Heart left ventricle (tissue), 16 donors: ENCODE results near the gene THOC6. TPM values are rescaled to one million over a fixed set of nuclear protein-coding genes. Genes with fewer than 3 reads are reported as not detected.

Experiments
- ATAC-seq, 4 donors: fragments of 200-7000 bp; cut with Tn5 transposase; one replicate each; pipeline ENCODE4 v1.9.1; 2020 to 2022; ENCODE audit warnings: moderate library complexity in 4 of 4, mild to moderate bottlenecking in 3 of 4, moderate number of reproducible peaks in 1 of 4
- DNase-seq, 5 donors: peaks; one replicate each; pipeline ENCODE4 v3.0.0-alpha.2; 2020
- H3K27ac ChIP-seq, 12 donors: fragments of 200-600 bp; sonication (generic) in 4 of 12; one replicate each; pipeline versions ENCODE4 v1.5.0 to v1.8.0; 2016 to 2022; ENCODE audit warnings: mild to moderate bottlenecking in 2 of 12
- H3K27me3 ChIP-seq, 9 donors: fragments of 200-600 bp; sonication (generic) in 2 of 9; one replicate each; pipeline versions ENCODE4 v1.5.1 to v1.8.0; 2016 to 2022; ENCODE audit warnings: mild to moderate bottlenecking in 3 of 9
- H3K36me3 ChIP-seq, 9 donors: fragments of 200-600 bp; sonication (generic) in 2 of 9; one replicate each; pipeline versions ENCODE4 v1.5.0 to v1.8.0; 2018 to 2022; ENCODE audit warnings: mild to moderate bottlenecking in 2 of 9
- H3K4me1 ChIP-seq, 12 donors: fragments of 200-600 bp; sonication (generic) in 4 of 12; one replicate each; pipeline versions ENCODE4 v1.5.0 to v1.8.0; 2016 to 2022; ENCODE audit warnings: mild to moderate bottlenecking in 3 of 12
- H3K4me3 ChIP-seq, 12 donors: fragments of 200-600 bp; sonication (generic) in 4 of 12; one replicate each; pipeline versions ENCODE4 v1.5.0 to v1.8.0; 2017 to 2022; ENCODE audit warnings: mild to moderate bottlenecking in 9 of 12, moderate library complexity in 4 of 12
- H3K9me3 ChIP-seq, 12 donors: fragments of 200-600 bp; sonication (generic) in 4 of 12; one replicate each; pipeline versions ENCODE4 v1.5.0 to v1.8.0; 2016 to 2022; ENCODE audit warnings: mild to moderate bottlenecking in 1 of 12
- POLR2A ChIP-seq, 2 donors: fragments of 450-650 bp; IDR thresholded peaks; one replicate each; pipeline ENCODE4 v1.6.1; 2017; ENCODE audit warnings: antibody characterized with exemption in 2 of 2, mild to moderate bottlenecking in 2 of 2, moderate library complexity in 2 of 2
- WGBS, 4 donors: extraction: QIAGEN DNeasy Blood & Tissue Kit in 2 of 4; methylation state at CpG; one replicate each; pipeline versions ENCODE4 v1.1.5 to v1.1.7; 2013 to 2018; 5-methylcytosine and 5-hydroxymethylcytosine counted together
- intact Hi-C, 10 donors: fragments of 100-400 bp; cut with DNase I; formaldehyde crosslinking; loops; one replicate each; pipeline versions ENCODE4 v1.11.1 to v1.14.2; 2022
- polyA plus RNA-seq, 2 donors: library from polyadenylated mRNA; stranded (reverse); fragments of 200-250 nt; gene quantifications; one replicate each; pipeline ENCODE4 v1.2.3, GENCODE V29; 2013
- total RNA-seq, 9 donors: library from RNA; depleted of rRNA in 2 of 9; stranded (reverse); fragments of >200 nt in 2 of 9; fragmentation: NEBNext Ultra II Directional in 3 of 9; extraction: Animal tissue kit (Norgen Biotek cat#: 25700) in 3 of 9; gene quantifications; one replicate each; pipeline versions ENCODE4 v1.1.0 to v1.2.4, GENCODE V29; 2016 to 2023
- TF ChIP-seq, protein P1 (sequence below), 12 donors: fragments of 200-600 bp; sonication (generic) in 4 of 12; IDR thresholded peaks; one replicate each; pipeline versions ENCODE4 v1.5.0 to v1.8.0; 2018 to 2022; ENCODE audit warnings: antibody characterized with exemption in 12 of 12, mild to moderate bottlenecking in 5 of 12
- donor health status: ischemic (EF 13 %, LVEDD 7.1; RV severe dilation, severe dysfunction).
- donor health status: healthy with polysubstance abuse.
- donor health status: DM: no; HTN: yes; CAD: no.
- donor health status: DM: no; HTN: no; CAD: no.
- donor health status: ischemic (EF 25% LVEDD 6.9; RV normal size, moderate dysfunction).
- donor health status: ischemic (EF 25% LVEDD 5.7; RV mildly dilated, moderate dysfunction).
- donor health status: healthy.
- donor health status: DM: yes; HTN: yes; CAD: no.
- donor health status: ischemic (EF 35%, LVEDD 5.7; RV mildly dilated, moderate dysfunction).
- donor health status: nonischemic (EF 11% LVEDD 7.7; RV severe dilation, severe dysfunction).
- donor health status: DM: yes; HTN: yes; CAD: no.
- donor health status: PGD.
- donor health status: ischemic (EF 29% LVEDD 5.4; RV normal size, mild dysfunction).
- donor health status: nonischemic (EF 23%, LVEDD 6.1; RV moderate dilation, normal function).

THOC6 gene
- total and polyA plus RNA-seq, 11 donors = 6.9 to 23.0 (median 10.3) TPM

GRCh38 chr16:2976201-2976600 is 47.6 kb upstream of the THOC6 start:
- peaks cover 0 to 12% (median 4%) of the 10 kb centered on the region in 9 donors for H3K27me3 ChIP-seq
- no peak for ATAC-seq

GRCh38 chr16:2976673-2977072 is 47.2 kb upstream of the THOC6 start:
- ATAC-seq (no peak), DNase-seq (no peak)
- TF ChIP-seq, protein P1, sequence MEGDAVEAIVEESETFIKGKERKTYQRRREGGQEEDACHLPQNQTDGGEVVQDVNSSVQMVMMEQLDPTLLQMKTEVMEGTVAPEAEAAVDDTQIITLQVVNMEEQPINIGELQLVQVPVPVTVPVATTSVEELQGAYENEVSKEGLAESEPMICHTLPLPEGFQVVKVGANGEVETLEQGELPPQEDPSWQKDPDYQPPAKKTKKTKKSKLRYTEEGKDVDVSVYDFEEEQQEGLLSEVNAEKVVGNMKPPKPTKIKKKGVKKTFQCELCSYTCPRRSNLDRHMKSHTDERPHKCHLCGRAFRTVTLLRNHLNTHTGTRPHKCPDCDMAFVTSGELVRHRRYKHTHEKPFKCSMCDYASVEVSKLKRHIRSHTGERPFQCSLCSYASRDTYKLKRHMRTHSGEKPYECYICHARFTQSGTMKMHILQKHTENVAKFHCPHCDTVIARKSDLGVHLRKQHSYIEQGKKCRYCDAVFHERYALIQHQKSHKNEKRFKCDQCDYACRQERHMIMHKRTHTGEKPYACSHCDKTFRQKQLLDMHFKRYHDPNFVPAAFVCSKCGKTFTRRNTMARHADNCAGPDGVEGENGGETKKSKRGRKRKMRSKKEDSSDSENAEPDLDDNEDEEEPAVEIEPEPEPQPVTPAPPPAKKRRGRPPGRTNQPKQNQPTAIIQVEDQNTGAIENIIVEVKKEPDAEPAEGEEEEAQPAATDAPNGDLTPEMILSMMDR (IDR thresholded peaks at IDR 0.05) = no peak
- no peak for TF ChIP-seq POLR2A (IDR thresholded peaks at IDR 0.05)
- H3K4me3 ChIP-seq = no peak overlapping the region
- H3K9me3 ChIP-seq = no peaks in the 10 kb centered on the region
- 91 to 98% (median 95%) methylated on average over 8 to 15 of the region's 15 CpGs for WGBS, 4 donors
- intact Hi-C loops = no loop called here
- H3K27me3 ChIP-seq = peaks cover 0 to 12% (median 4%) of the 10 kb centered on the region in 9 donors
- H3K27ac ChIP-seq = no peak overlapping the region
- H3K36me3 ChIP-seq = peaks cover 0 to 21% (median 0%) of the 10 kb centered on the region in 9 donors
- peaks cover 0 to 23% (median 12%) of the 10 kb centered on the region in 12 donors for H3K4me1 ChIP-seq

More at GRCh38 chr16:2976201-2976600, 47.6 kb upstream of the THOC6 start:
- H3K27ac ChIP-seq = no peak overlapping the region
- peaks cover 0 to 22% (median 10%) of the 10 kb centered on the region in 12 donors for H3K4me1 ChIP-seq
- no peaks in the 10 kb centered on the region for H3K9me3 ChIP-seq
- no peak overlapping the region for H3K4me3 ChIP-seq
- intact Hi-C loops = no loop called here
- WGBS, 4 donors = 94 to 96% (median 94%) methylated on average over 5 to 7 of the region's 7 CpGs
- TF ChIP-seq, protein P1 (IDR thresholded peaks at IDR 0.05) = no peak
- no peak for TF ChIP-seq POLR2A (IDR thresholded peaks at IDR 0.05)
- peaks cover 0 to 21% (median 0%) of the 10 kb centered on the region in 9 donors for H3K36me3 ChIP-seq
- DNase-seq = no peak

GRCh38 chr16:2977440-2977839 is 46.4 kb upstream of the THOC6 start:
- Histone ChIP-seq H3K9me3 (no peaks in the 10 kb centered on the region), H3K36me3 (peaks cover 0 to 14% (median 0%) of the 10 kb centered on the region in 9 donors), H3K27ac (no peak overlapping the region), H3K27me3 (peaks cover 0 to 12% (median 4%) of the 10 kb centered on the region in 9 donors), H3K4me3 (no peak overlapping the region), H3K4me1 (peaks cover 0 to 23% (median 12%) of the 10 kb centered on the region in 12 donors)
- TF ChIP-seq POLR2A (IDR thresholded peaks at IDR 0.05) = no peak
- TF ChIP-seq, protein P1 (IDR thresholded peaks at IDR 0.05) = no peak
- DNase-seq (no peak), ATAC-seq (no peak)
- WGBS, 4 donors = 85 to 91% (median 90%) methylated on average over 4 to 6 of the region's 6 CpGs
- intact Hi-C loops = no loop called here

- TF ChIP-seq POLR2A (IDR thresholded peaks at IDR 0.05) = no peak
- TF ChIP-seq, protein P1 (IDR thresholded peaks at IDR 0.05) = no peak
Measured at GRCh38 chr16:2979669-2980226, 44.1 kb upstream of the THOC6 start.

More at GRCh38 chr16:2979669-2980226, 44.1 kb upstream of the THOC6 start:
- 5 to 7% (median 6%) methylated on average over 36 to 43 of the region's 43 CpGs for WGBS, 4 donors
- DNase-seq (no peak), ATAC-seq (no peak)
- Histone ChIP-seq H3K4me1 (peaks cover 0 to 30% (median 23%) of the 10 kb centered on the region in 12 donors), H3K9me3 (no peaks in the 10 kb centered on the region), H3K4me3 (peak overlapping the region; percentile 58 to 93 (median 78)), H3K27ac (peak overlapping the region in 1 of 12 donors; percentile 94), H3K36me3 (peaks cover 0 to 4% (median 0%) of the 10 kb centered on the region in 9 donors), H3K27me3 (peaks cover 0 to 12% (median 4%) of the 10 kb centered on the region in 9 donors)
- intact Hi-C loops = loop anchor here in 1 of 10 donors (2.0 to 5.0 kb wide), 2 partner anchors 53 to 67 kb away; partner anchors contain the start of gene FLYWCH1
